IMR-90 (cell line): ENCODE data around the gene USP4. TPM values are rescaled to one million over a fixed set of nuclear protein-coding genes. Genes with fewer than 3 reads are reported as not detected.

Experiments
- ATAC-seq: fragments of 200-7000 bp; cut with Tn5 transposase; 2 replicates; pipeline ENCODE4 v1.9.1; 2020; ENCODE audit warnings: low read depth, mild to moderate bottlenecking, moderate library complexity
- BruUV-seq: library from RNA; stranded (reverse); fragments of 400-500 nt; replicated peaks from 2 replicates; lab custom pipeline; 2021; lab: Mats Ljungman, UMichigan
- CTCF ChIA-PET: fragments of 300-600 bp; formaldehyde crosslinking; extraction: SDS; loops from one replicate; lab custom pipeline; 2021; ENCODE audit warnings: antibody characterized with exemption; lab: Yijun Ruan, JAX
- POLR2A ChIA-PET: fragments of 300-600 bp; sonication (Branson Sonifier 250); formaldehyde crosslinking; loops from one replicate; lab custom pipeline; 2022; ENCODE audit warnings: antibody characterized with exemption; ENCODE audit not compliant: unreplicated experiment; lab: Charles Lee
- DNase-seq: peaks from one replicate; pipeline ENCODE4 v3.0.0; 2013
- H2AFZ ChIP-seq: replicated peaks from 2 replicates; pipeline ENCODE3; 2013; ENCODE audit warnings: low read length, mild to moderate bottlenecking; ENCODE audit not compliant: poor library complexity
- H2AK5ac ChIP-seq: 2 replicates; pipeline ENCODE4 v1.6.1; 2013; ENCODE audit warnings: low read depth, low read length, inconsistent platforms
- H2AK9ac ChIP-seq: replicated peaks from 2 replicates; pipeline ENCODE3; 2013; ENCODE audit warnings: mild to moderate bottlenecking, low read depth, low read length, moderate library complexity; ENCODE audit not compliant: poor library complexity
- H2BK120ac ChIP-seq: 2 replicates; pipeline ENCODE4 v1.6.1; 2013; ENCODE audit warnings: low read depth, low read length, inconsistent platforms
- H2BK15ac ChIP-seq: 3 replicates; pipeline ENCODE4 v1.6.1; 2013; ENCODE audit warnings: low read depth, low read length, inconsistent platforms
- H2BK20ac ChIP-seq: 2 replicates; pipeline ENCODE4 v1.6.1; 2013; ENCODE audit warnings: low read depth, mild to moderate bottlenecking, inconsistent platforms, low read length, moderate library complexity
- H2BK5ac ChIP-seq: 2 replicates; pipeline ENCODE4 v1.6.1; 2013; ENCODE audit warnings: mild to moderate bottlenecking, low read depth, low read length, inconsistent platforms; ENCODE audit not compliant: poor library complexity, severe bottlenecking
- H3K14ac ChIP-seq: replicated peaks from 2 replicates; pipeline ENCODE4 v1.6.1; 2013; ENCODE audit warnings: low read depth, low read length, inconsistent platforms
- H3K18ac ChIP-seq: 2 replicates; pipeline ENCODE4 v1.6.1; 2013; ENCODE audit warnings: low read depth, low read length, control low read depth
- H3K23ac ChIP-seq: 2 replicates; pipeline ENCODE4 v1.6.1; 2013; ENCODE audit warnings: low read depth, low read length, inconsistent platforms
- H3K27ac ChIP-seq: 2 replicates; pipeline ENCODE4 v1.5.1; 2013; ENCODE audit warnings: mild to moderate bottlenecking, control low read depth, low read length; ENCODE audit not compliant: insufficient read depth
- H3K27me3 ChIP-seq: 2 replicates; pipeline ENCODE4 v1.6.1; 2013; ENCODE audit warnings: low read length; ENCODE audit not compliant: control insufficient read depth, insufficient read depth
- H3K36me3 ChIP-seq: 2 replicates; pipeline ENCODE4 v1.6.1; 2013; ENCODE audit warnings: low read length, mixed read lengths; ENCODE audit not compliant: control insufficient read depth, insufficient read depth
- H3K4ac ChIP-seq: 2 replicates; pipeline ENCODE4 v1.6.1; 2013; ENCODE audit warnings: low read depth, low read length, inconsistent platforms
- H3K4me1 ChIP-seq: 2 replicates; pipeline ENCODE4 v1.6.1; 2013; ENCODE audit warnings: low read length, mixed read lengths; ENCODE audit not compliant: control insufficient read depth, insufficient read depth
- H3K4me2 ChIP-seq: 2 replicates; pipeline ENCODE4 v1.6.1; 2013; ENCODE audit warnings: low read depth, mild to moderate bottlenecking, control low read depth, low read length, moderate library complexity
- H3K4me3 ChIP-seq: 2 replicates; pipeline ENCODE4 v1.5.1; 2013; ENCODE audit warnings: low read depth, mild to moderate bottlenecking, control low read depth, low read length, moderate library complexity; ENCODE audit not compliant: insufficient read depth
- H3K56ac ChIP-seq: 2 replicates; pipeline ENCODE4 v1.6.1; 2013; ENCODE audit warnings: low read length, inconsistent platforms; ENCODE audit not compliant: insufficient read depth; ENCODE audit errors: extremely low read depth
- H3K79me1 ChIP-seq, 2 experiments: 2 replicates each; pipeline ENCODE4 v1.6.1; 2013; ENCODE audit warnings: low read length in 2 of 2, inconsistent platforms in 1 of 2, low read depth in 1 of 2
- H3K9ac ChIP-seq: 2 replicates; pipeline ENCODE4 v1.6.1; 2013; ENCODE audit warnings: low read depth, low read length, control low read depth
- H3K9me1 ChIP-seq: 2 replicates; pipeline ENCODE4 v1.6.1; 2013; ENCODE audit warnings: low read length, inconsistent platforms; ENCODE audit not compliant: insufficient read depth
- H3K9me3 ChIP-seq: 2 replicates; pipeline ENCODE4 v1.6.1; 2013; ENCODE audit warnings: low read length; ENCODE audit not compliant: control insufficient read depth, insufficient read depth
- H4K20me1 ChIP-seq: 2 replicates; pipeline ENCODE4 v1.6.1; 2013; ENCODE audit warnings: low read length, inconsistent platforms; ENCODE audit not compliant: insufficient read depth
- H4K5ac ChIP-seq: 2 replicates; pipeline ENCODE4 v1.6.1; 2013; ENCODE audit warnings: mild to moderate bottlenecking, low read depth, low read length, control low read depth
- H4K8ac ChIP-seq, 2 experiments: 2 replicates each; pipeline ENCODE4 v1.6.1; 2013; ENCODE audit warnings: low read depth in 2 of 2, low read length in 2 of 2, control low read depth in 1 of 2, inconsistent platforms in 1 of 2
- H4K91ac ChIP-seq: 2 replicates; pipeline ENCODE4 v1.6.1; 2013; ENCODE audit warnings: low read depth, low read length, inconsistent platforms; ENCODE audit not compliant: insufficient read depth
- CEBPB ChIP-seq: IDR thresholded peaks from 2 replicates; pipeline ENCODE4 v1.6.1; 2012; ENCODE audit warnings: low read depth, low read length, improper control_type of control experiment
- RFX5 ChIP-seq: IDR thresholded peaks from 2 replicates; pipeline ENCODE4 v1.8.0; 2012; ENCODE audit warnings: low read depth, mild to moderate bottlenecking, low read length, moderate library complexity
- WGBS, 2 experiments: methylation state at CpG; one replicate each; pipeline versions ENCODE4 v1.1.5 to v1.1.7; 2013; ENCODE audit warnings: missing lambda C conversion rate in 2 of 2; ENCODE audit not compliant: insufficient read length in 1 of 2; ENCODE audit errors: extremely low coverage in 2 of 2; 5-methylcytosine and 5-hydroxymethylcytosine counted together
- dilution Hi-C: fragments of 300-500 bp; cut with HindIII; formaldehyde crosslinking; loops from one replicate; pipeline ENCODE4 v1.14.3; 2018; ENCODE audit warnings: low sequenced_read_pairs; ENCODE audit not compliant: unreplicated experiment
- in situ Hi-C: fragments of 300-500 bp; cut with MboI; formaldehyde crosslinking; loops from 3 replicates; pipeline ENCODE4 v1.14.3; 2019; ENCODE audit warnings: low sequenced_read_pairs, inconsistent platforms, mixed read lengths
- intact Hi-C: fragments of 100-400 bp; cut with micrococcal nuclease; formaldehyde crosslinking; loops from 2 replicates; pipeline ENCODE4 v1.10.0; 2022
- polyA plus RNA-seq, 3 experiments: library from polyadenylated mRNA; depleted of rRNA; stranded (reverse); fragments of >200 nt; gene quantifications; 2 replicates each; pipeline ENCODE4 v1.2.3, GENCODE V29; 2012; ENCODE audit warnings: low replicate concordance in 1 of 3
- total RNA-seq: library from RNA; depleted of rRNA; stranded (reverse); fragments of >200 nt; gene quantifications from 2 replicates; pipeline ENCODE4 v1.2.3, GENCODE V29; 2012

The USP4 gene
- total and polyA plus RNA-seq, 2 of the 4 experiments (the other 2 are of a cell fraction) = 29.9 to 42.3 TPM

DNA sequence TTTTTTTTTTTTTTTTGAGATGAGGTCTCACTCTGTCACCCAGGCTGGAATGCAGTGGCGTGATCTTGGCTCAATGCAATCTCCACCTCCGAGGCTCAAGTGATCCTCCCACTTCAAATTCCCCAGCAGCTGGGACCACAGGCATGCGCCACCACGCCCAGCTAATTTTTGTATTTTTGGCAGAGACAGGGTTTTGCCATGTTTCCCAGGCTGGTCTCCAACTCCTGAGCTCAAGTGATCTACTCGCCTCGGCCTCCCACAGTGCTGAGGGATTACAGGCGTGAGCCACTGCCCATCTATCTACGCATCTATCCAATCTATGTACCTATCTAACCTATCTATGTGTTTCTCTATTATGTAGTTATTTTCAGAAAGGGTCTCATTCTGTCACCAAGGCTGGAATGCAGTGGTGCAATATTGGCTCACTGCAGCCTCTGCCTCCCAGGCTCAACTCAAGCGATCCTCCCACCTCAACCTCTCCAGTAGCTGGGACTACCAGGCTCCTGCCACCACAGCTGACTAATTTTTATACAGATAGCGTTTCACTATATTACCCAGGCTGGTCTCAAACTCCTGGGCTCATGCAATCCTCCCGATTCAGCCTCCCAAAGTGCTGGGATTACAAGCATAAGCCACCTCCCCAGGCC is 38.5 kb upstream of the USP4 start:
- H3K56ac ChIP-seq = no peak overlapping the region
- peak overlapping the region; percentile 43; the same call in 1 of the 2 replicates for H2AK5ac ChIP-seq
- H2BK5ac ChIP-seq = no peak overlapping the region
- H4K8ac ChIP-seq = peak overlapping the region in 1 of 2 experiments; percentile 26; a peak in 1 of 4 replicates
- peaks cover 98% of the 10 kb centered on the region for H4K20me1 ChIP-seq
- no TSS peak for BruUV-seq
- in situ Hi-C loops (no loop called here), intact Hi-C loops (no loop called here), dilution Hi-C loops (no loop called here)
- no peaks in the 10 kb centered on the region for H3K9me3 ChIP-seq
- H3K9ac ChIP-seq = no peak overlapping the region
- no peak overlapping the region for H3K4me3 ChIP-seq
- H2BK20ac ChIP-seq = no peak overlapping the region
- peaks cover 2% of the 10 kb centered on the region; the same call in 1 of the 2 replicates for H3K4me1 ChIP-seq
- H4K91ac ChIP-seq = no peak overlapping the region
- no peak overlapping the region for H3K23ac ChIP-seq
- WGBS, 2 experiments = 90% methylated on average over 3 of the region's 11 CpGs; no CpG with 5 or more reads in 1 of the 2 experiments
- no peak overlapping the region for H2BK15ac ChIP-seq
- H3K9me1 ChIP-seq = peaks cover 12% of the 10 kb centered on the region
- H2AK9ac ChIP-seq = no peak overlapping the region
- no peak overlapping the region for H2AFZ ChIP-seq
- no peaks in the 10 kb centered on the region for H3K27me3 ChIP-seq
- H3K4ac ChIP-seq = 0 out of 2 replicates have a peak overlapping the region, but pooled peaks have one; percentile 52
- DNase-seq = peak; percentile 37
- no peak overlapping the region for H3K4me2 ChIP-seq
- TF ChIP-seq CEBPB (peak; percentile 26; the same call in 1 of the 2 replicates), RFX5 (no peak)
- CTCF ChIA-PET = no interaction called here
- no peak overlapping the region for H3K27ac ChIP-seq
- peaks cover 16% of the 10 kb centered on the region for H3K36me3 ChIP-seq
- no peak overlapping the region for H3K18ac ChIP-seq
- no peak overlapping the region for H3K14ac ChIP-seq
- no peak overlapping the region for H4K5ac ChIP-seq
- no peak overlapping the region for H2BK120ac ChIP-seq
- POLR2A ChIA-PET = no interaction called here
- H3K79me1 ChIP-seq = peaks cover 7 to 56% of the 10 kb centered on the region in 2 experiments; a peak in 3 of 4 replicates
- ATAC-seq = peak; percentile 48
